K562 (cell line): ENCODE data around the gene ATP2A1. TPM values are rescaled to one million over a fixed set of nuclear protein-coding genes. Genes with fewer than 3 reads are reported as not detected.

Source experiments
- CCNT2 ChIP-seq: IDR thresholded peaks from 2 replicates; pipeline ENCODE4 v1.6.1; 2011; ENCODE audit warnings: borderline replicate concordance, low read depth, mild to moderate bottlenecking, moderate library complexity, mixed read lengths, low read length; ENCODE audit not compliant: insufficient read length; ENCODE audit errors: extremely low read depth
- MEF2D ChIP-seq: conservative IDR thresholded peaks from 2 replicates; pipeline ENCODE4 v1.6.1; 2016; ENCODE audit warnings: low read depth, missing genetic modification characterization, missing compliant biosample characterization
- MGA ChIP-seq: fragments of 450-650 bp; IDR thresholded peaks from 2 replicates; pipeline ENCODE4 v1.6.1; 2016; ENCODE audit warnings: mild to moderate bottlenecking, moderate library complexity
- NKRF ChIP-seq: fragments of 450-650 bp; IDR thresholded peaks from 2 replicates; pipeline ENCODE4 v1.6.1; 2016; ENCODE audit warnings: borderline replicate concordance
- RFX5 ChIP-seq: IDR thresholded peaks from 2 replicates; pipeline ENCODE4 v1.6.1; 2011; ENCODE audit warnings: low read depth, mild to moderate bottlenecking, improper control_type of control experiment, low read length
- ZNF699 ChIP-seq: fragments of 250-450 bp; sonication (Bioruptor Pico); IDR thresholded peaks from 2 replicates; pipeline ENCODE4 v1.8.0; 2021; ENCODE audit warnings: mild to moderate bottlenecking, moderate library complexity; ENCODE audit not compliant: insufficient replicate concordance
- polyA plus RNA-seq, 8 experiments: library from polyadenylated mRNA; depleted of rRNA in 4 of 8; stranded (reverse) in 5 of 8; unstranded in 3 of 8; fragments of >200 nt; fragmentation: Nextera tagmentation in 2 of 8; fragmentation: Illumina TruSeq in 1 of 8; extraction: Ambion mirVana in 2 of 8; extraction: Trizol in 1 of 8; gene quantifications; 2 replicates each; pipeline versions ENCODE4 v1.2.1 to v1.2.3, GENCODE V29; 2011 to 2014; ENCODE audit warnings: inconsistent platforms in 1 of 8, missing spikeins in 1 of 8
- total RNA-seq, 7 experiments: library from RNA; depleted of rRNA in 6 of 7; stranded (reverse); fragments of >200 nt in 6 of 7; fragmentation: Illumina TruSeq in 2 of 7; extraction: Trizol in 2 of 7; gene quantifications; 2 replicates each; pipeline versions ENCODE4 v1.2.1 to v1.2.3, GENCODE V29; 2011 to 2021; ENCODE audit warnings: low replicate concordance in 1 of 7
- TF ChIP-seq, protein P1 (sequence below): sonication (generic); formaldehyde crosslinking; IDR thresholded peaks from 2 replicates; pipeline ENCODE4 v1.8.1; 2023; ENCODE audit warnings: mild to moderate bottlenecking, missing genetic modification reagents
- TF ChIP-seq, protein P2 (sequence below): fragments of 450-650 bp; conservative IDR thresholded peaks from 2 replicates; pipeline ENCODE4 v1.6.1; 2016; ENCODE audit warnings: missing genetic modification characterization, low read depth, mild to moderate bottlenecking, missing compliant biosample characterization, moderate library complexity

Gene ATP2A1
- total and polyA plus RNA-seq, 9 of the 15 experiments (the other 6 are each of a cell fraction or from before 2014, with no cell fraction given) = 0.25 to 2.6 (median 0.65) TPM

- TF ChIP-seq ZNF699 (CRISPR knock-in tag) = no peak
- TF ChIP-seq CCNT2 = peak; percentile 53
- peak; percentile 88 for TF ChIP-seq NKRF
- TF ChIP-seq, protein P1, sequence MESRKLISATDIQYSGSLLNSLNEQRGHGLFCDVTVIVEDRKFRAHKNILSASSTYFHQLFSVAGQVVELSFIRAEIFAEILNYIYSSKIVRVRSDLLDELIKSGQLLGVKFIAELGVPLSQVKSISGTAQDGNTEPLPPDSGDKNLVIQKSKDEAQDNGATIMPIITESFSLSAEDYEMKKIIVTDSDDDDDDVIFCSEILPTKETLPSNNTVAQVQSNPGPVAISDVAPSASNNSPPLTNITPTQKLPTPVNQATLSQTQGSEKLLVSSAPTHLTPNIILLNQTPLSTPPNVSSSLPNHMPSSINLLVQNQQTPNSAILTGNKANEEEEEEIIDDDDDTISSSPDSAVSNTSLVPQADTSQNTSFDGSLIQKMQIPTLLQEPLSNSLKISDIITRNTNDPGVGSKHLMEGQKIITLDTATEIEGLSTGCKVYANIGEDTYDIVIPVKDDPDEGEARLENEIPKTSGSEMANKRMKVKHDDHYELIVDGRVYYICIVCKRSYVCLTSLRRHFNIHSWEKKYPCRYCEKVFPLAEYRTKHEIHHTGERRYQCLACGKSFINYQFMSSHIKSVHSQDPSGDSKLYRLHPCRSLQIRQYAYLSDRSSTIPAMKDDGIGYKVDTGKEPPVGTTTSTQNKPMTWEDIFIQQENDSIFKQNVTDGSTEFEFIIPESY = no peak; the same call in 1 of the 2 replicates
- TF ChIP-seq MGA = no peak
- TF ChIP-seq, protein P2, sequence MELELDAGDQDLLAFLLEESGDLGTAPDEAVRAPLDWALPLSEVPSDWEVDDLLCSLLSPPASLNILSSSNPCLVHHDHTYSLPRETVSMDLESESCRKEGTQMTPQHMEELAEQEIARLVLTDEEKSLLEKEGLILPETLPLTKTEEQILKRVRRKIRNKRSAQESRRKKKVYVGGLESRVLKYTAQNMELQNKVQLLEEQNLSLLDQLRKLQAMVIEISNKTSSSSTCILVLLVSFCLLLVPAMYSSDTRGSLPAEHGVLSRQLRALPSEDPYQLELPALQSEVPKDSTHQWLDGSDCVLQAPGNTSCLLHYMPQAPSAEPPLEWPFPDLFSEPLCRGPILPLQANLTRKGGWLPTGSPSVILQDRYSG (tag) = no peak
- no peak for TF ChIP-seq RFX5
- no peak for TF ChIP-seq MEF2D (tag)
Observed at GRCh38 chr16:28846080-28846932, 32.0 kb upstream of the ATP2A1 start, which contains the start of gene TUFM (continued).
